Tibial nerve (tissue), 3 donors: ENCODE measurements around the gene TLR3.

Experiments used
- CTCF ChIP-seq, 5 experiments: fragments of 200-600 bp in 3 of 5; fragments of 450-650 bp in 2 of 5; sonication (generic) in 3 of 5; IDR thresholded peaks; one replicate each; pipeline ENCODE4 v1.5.1; 2016 to 2019; ENCODE audit warnings: antibody characterized with exemption in 5 of 5, mild to moderate bottlenecking in 3 of 5, moderate library complexity in 2 of 5
- POLR2A ChIP-seq, 2 donors: fragments of 450-650 bp; IDR thresholded peaks; one replicate each; pipeline ENCODE4 v1.6.1; 2017; ENCODE audit warnings: antibody characterized with exemption in 2 of 2, mild to moderate bottlenecking in 2 of 2, moderate library complexity in 2 of 2

- TF ChIP-seq CTCF (IDR thresholded peaks at IDR 0.05) (no peak), POLR2A (IDR thresholded peaks at IDR 0.05) (no peak)
Measured at GRCh38 chr4:186104114-186104889, 35.3 kb downstream of the TLR3 start, which contains the start of gene FAM149A.
